Gastrocnemius medialis (tissue), 4 donors: ENCODE results near the gene RPP25L. TPM values are rescaled to one million over a fixed set of nuclear protein-coding genes. Genes with fewer than 3 reads are reported as not detected.

Source experiments
- ATAC-seq, 2 donors: fragments of 150-250 bp; one replicate each; pipeline ENCODE4 v1.9.1; 2016
- DNase-seq, 2 donors: peaks; one replicate each; pipeline ENCODE4 v3.0.0-alpha.2; 2019
- H3K27ac ChIP-seq, 4 donors: fragments of 200-600 bp; sonication (generic); 1 replicate in 1 of 4; 2 replicates in 3 of 4; pipeline ENCODE4 v1.5.1; 2016 to 2018; ENCODE audit warnings: mild to moderate bottlenecking in 2 of 4, moderate library complexity in 1 of 4
- H3K27me3 ChIP-seq, 3 donors: fragments of 200-600 bp; sonication (generic) in 2 of 3; 1 replicate in 1 of 3; 2 replicates in 2 of 3; pipeline versions ENCODE4 v1.5.1 to v1.6.0; 2016 to 2019; ENCODE audit warnings: mild to moderate bottlenecking in 1 of 3, moderate library complexity in 1 of 3
- H3K36me3 ChIP-seq, 2 donors: fragments of 200-600 bp; sonication (generic) in 1 of 2; one replicate each; pipeline ENCODE4 v1.5.1; 2017 to 2018
- H3K4me1 ChIP-seq, 2 donors: fragments of 200-600 bp; sonication (generic) in 1 of 2; one replicate each; pipeline ENCODE4 v1.5.1; 2016 to 2017; ENCODE audit warnings: mild to moderate bottlenecking in 2 of 2
- H3K4me3 ChIP-seq, 4 donors: fragments of 200-600 bp; sonication (generic) in 3 of 4; 1 replicate in 1 of 4; 2 replicates in 3 of 4; pipeline ENCODE4 v1.5.1; 2016 to 2019; ENCODE audit warnings: mild to moderate bottlenecking in 2 of 4
- H3K9me3 ChIP-seq, 3 donors: fragments of 200-600 bp; sonication (generic) in 2 of 3; 1 replicate in 1 of 3; 2 replicates in 2 of 3; pipeline ENCODE4 v1.5.1; 2016 to 2019
- CTCF ChIP-seq, 5 experiments: fragments of 450-650 bp in 3 of 5; fragments of 200-600 bp in 2 of 5; sonication (generic) in 2 of 5; IDR thresholded peaks in 4 of 5; conservative IDR thresholded peaks in 1 of 5; 1 replicate in 4 of 5; 2 replicates in 1 of 5; pipeline ENCODE4 v1.5.1; 2016 to 2019; ENCODE audit warnings: antibody characterized with exemption in 5 of 5, mild to moderate bottlenecking in 3 of 5, moderate library complexity in 3 of 5
- POLR2A ChIP-seq, 2 donors: fragments of 450-650 bp; IDR thresholded peaks; one replicate each; pipeline ENCODE4 v1.6.1; 2017; ENCODE audit warnings: antibody characterized with exemption in 2 of 2, mild to moderate bottlenecking in 2 of 2, moderate library complexity in 2 of 2
- in situ Hi-C, 4 donors: fragments of 200-750 bp; cut with MboI; loops; one replicate each; pipeline versions ENCODE4 v1.15.0 to v1.8.0; 2017; ENCODE audit warnings: low sequenced_read_pairs in 4 of 4
- intact Hi-C: fragments of 100-400 bp; cut with DNase I; formaldehyde crosslinking; loops from one replicate; pipeline ENCODE4 v1.15.1; 2023; ENCODE audit warnings: low total_unique reads
- total RNA-seq, 4 donors: library from RNA; depleted of rRNA; stranded (reverse); fragments of >200 nt; gene quantifications; one replicate each; pipeline versions ENCODE4 v1.1.0 to v1.2.3, GENCODE V29; 2016

The RPP25L gene
- total RNA-seq, 4 donors from 2014 or later: 53.7 to 138 (median 97.2) TPM

- ATAC-seq (peak; percentile 28 to 33), DNase-seq (peak; percentile 85 to 94)
- TF ChIP-seq CTCF (IDR thresholded peaks at IDR 0.05 in 4 of 5, conservative IDR thresholded peaks at IDR 0.05 in 1 of 5): no peak
- TF ChIP-seq POLR2A (IDR thresholded peaks at IDR 0.05): peak in 1 of 2 donors; percentile 15
- Histone ChIP-seq H3K36me3 (no peaks in the 10 kb centered on the region), H3K4me1 (peaks cover 70 to 76% of the 10 kb centered on the region in 2 donors), H3K27me3 (no peaks in the 10 kb centered on the region), H3K4me3 (peak overlapping the region in 3 of 4 donors; percentile 2 to 18 (median 2)), H3K27ac (peak overlapping the region; percentile 82 to 93 (median 86)), H3K9me3 (no peaks in the 10 kb centered on the region)
- intact Hi-C loops (loop anchor here (1.0 to 10.0 kb wide), 3 partner anchors 34 to 338 kb away; no protein-coding TSS in a partner anchor), in situ Hi-C loops (no loop called here)
Observed at GRCh38 chr9:34592895-34593601, 18.8 kb downstream of the RPP25L start.

- ATAC-seq: peak in 1 of 2 donors; percentile 0
- intact Hi-C loops: loop anchor here (1.0 to 10.0 kb wide), 5 partner anchors 44 to 337 kb away; partner anchors contain the start of genes KIF24 and NUDT2
- TF ChIP-seq POLR2A (IDR thresholded peaks at IDR 0.05) (no peak), CTCF (IDR thresholded peaks at IDR 0.05 in 4 of 5, conservative IDR thresholded peaks at IDR 0.05 in 1 of 5) (peak in 2 of 5 experiments; percentile 33 to 42)
- peaks cover 66 to 67% of the 10 kb centered on the region in 2 donors for H3K4me1 ChIP-seq
- in situ Hi-C loops: no loop called here
- H3K27me3 ChIP-seq: no peaks in the 10 kb centered on the region
- no peaks in the 10 kb centered on the region for H3K36me3 ChIP-seq
- no peak for DNase-seq
- H3K27ac ChIP-seq: peak overlapping the region; percentile 82 to 93 (median 86)
- H3K4me3 ChIP-seq: no peak overlapping the region
- no peaks in the 10 kb centered on the region for H3K9me3 ChIP-seq
Observed at GRCh38 chr9:34591917-34592866, 19.7 kb downstream of the RPP25L start.

- TF ChIP-seq CTCF (IDR thresholded peaks at IDR 0.05 in 4 of 5, conservative IDR thresholded peaks at IDR 0.05 in 1 of 5) (peak; percentile 94 to 98 (median 97)), POLR2A (IDR thresholded peaks at IDR 0.05) (no peak)
- Histone ChIP-seq H3K27ac (peak overlapping the region; percentile 82 to 93 (median 86)), H3K4me1 (peaks cover 58 to 66% of the 10 kb centered on the region in 2 donors), H3K36me3 (no peaks in the 10 kb centered on the region), H3K27me3 (no peaks in the 10 kb centered on the region), H3K4me3 (peak overlapping the region; percentile 49 to 82 (median 68)), H3K9me3 (no peaks in the 10 kb centered on the region)
- peak; percentile 84 to 87 for DNase-seq
- in situ Hi-C loops: no loop called here
- peak; percentile 37 to 42 for ATAC-seq
- intact Hi-C loops: loop anchor here (1.0 to 10.0 kb wide), 5 partner anchors 43 to 337 kb away; partner anchors contain the start of genes KIF24 and NUDT2
Observed at GRCh38 chr9:34591248-34591916, 20.5 kb downstream of the RPP25L start.
